SK-N-MC (cell line): Measurements from ENCODE around the gene TMEM250.

Source experiments
- DNase-seq: peaks from one replicate; pipeline ENCODE4 v3.0.0-alpha.2; 2011; ENCODE audit warnings: low read depth, low spot score
- H3K27ac ChIP-seq: fragments of 200-600 bp; sonication (generic); 2 replicates; pipeline ENCODE4 v1.5.1; 2016; ENCODE audit warnings: mixed run types
- H3K36me3 ChIP-seq: fragments of 200-600 bp; sonication (generic); 2 replicates; pipeline ENCODE4 v1.6.1; 2017; ENCODE audit warnings: antibody characterized with exemption, low read length, mixed read lengths; ENCODE audit not compliant: insufficient read depth
- H3K4me3 ChIP-seq: fragments of 200-600 bp; sonication (generic); 2 replicates; pipeline ENCODE4 v1.5.1; 2016
- H3K9ac ChIP-seq: fragments of 200-600 bp; sonication (generic); 2 replicates; pipeline ENCODE4 v1.8.0; 2017; ENCODE audit warnings: mixed run types, mixed read lengths; ENCODE audit not compliant: insufficient read length
- H3K9me3 ChIP-seq: fragments of 200-600 bp; sonication (generic); 2 replicates; pipeline ENCODE4 v1.6.1; 2017; ENCODE audit warnings: low read depth, mild to moderate bottlenecking, antibody characterized with exemption, low read length, moderate library complexity, mixed read lengths
- EZH2 ChIP-seq: fragments of 200-600 bp; sonication (generic); IDR thresholded peaks from one replicate; pipeline ENCODE4 v1.6.1; 2017; ENCODE audit warnings: antibody characterized with exemption
- FOXP2 ChIP-seq: optimal IDR thresholded peaks from 2 replicates; pipeline ENCODE3; 2011; ENCODE audit warnings: mild to moderate bottlenecking, moderate library complexity; ENCODE audit not compliant: insufficient read depth; ENCODE audit errors: extremely low read length, control extremely low read depth
- POLR2AphosphoS5 ChIP-seq: IDR thresholded peaks from 2 replicates; pipeline ENCODE4 v1.6.1; 2012; ENCODE audit warnings: mild to moderate bottlenecking, low read depth, low read length, borderline replicate concordance

TMEM250 gene

DNA sequence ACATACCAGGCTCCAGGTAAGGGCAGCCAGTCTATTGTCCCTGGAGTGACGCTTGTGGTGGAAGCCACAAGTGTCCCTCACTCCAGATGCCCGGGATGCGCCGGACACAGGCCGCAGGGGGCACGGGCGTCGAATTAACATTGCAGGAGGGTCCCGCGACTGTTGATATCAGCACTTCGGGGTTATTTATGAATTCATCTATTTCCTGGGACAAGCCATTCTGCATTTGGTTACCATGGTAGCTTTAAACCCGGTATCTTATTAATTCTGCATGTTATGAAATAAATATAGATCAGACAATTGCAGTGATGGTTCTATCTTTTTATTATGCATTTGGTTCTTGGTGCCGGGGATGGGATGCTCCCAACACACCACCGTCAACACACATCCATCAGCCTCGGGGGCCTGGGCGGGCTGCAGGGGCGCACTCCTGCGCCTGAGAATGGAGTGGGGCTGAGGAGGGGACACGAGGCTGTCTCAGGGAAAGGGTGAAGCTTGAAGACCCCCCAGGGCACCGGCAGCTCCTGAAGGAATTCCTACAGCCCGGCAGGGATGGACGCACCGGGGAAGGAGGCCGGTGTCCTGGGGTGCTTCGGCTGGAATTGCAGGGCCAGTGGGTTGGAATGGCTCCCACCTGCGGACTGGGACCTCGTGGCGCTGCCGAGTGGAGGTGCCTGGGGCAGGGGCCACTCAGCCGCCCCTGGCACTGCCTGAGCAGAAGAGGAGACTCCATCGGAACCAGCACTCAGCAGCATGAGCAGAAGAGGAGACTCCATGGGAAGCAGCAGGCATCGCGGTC lies 17.7 kb upstream of the TMEM250 start:
- DNase-seq, result no peak
- no peaks in the 10 kb centered on the region for H3K36me3 ChIP-seq
- H3K9ac ChIP-seq, result no peak overlapping the region
- H3K27ac ChIP-seq, result no peak overlapping the region
- no peak overlapping the region for H3K4me3 ChIP-seq
- no peak for TF ChIP-seq POLR2AphosphoS5
- no peak for TF ChIP-seq EZH2
- no peak for TF ChIP-seq FOXP2
- H3K9me3 ChIP-seq, result no peaks in the 10 kb centered on the region

- Histone ChIP-seq H3K9me3 (no peaks in the 10 kb centered on the region), H3K9ac (no peak overlapping the region), H3K36me3 (no peaks in the 10 kb centered on the region), H3K4me3 (no peak overlapping the region), H3K27ac (no peak overlapping the region)
- no peak for DNase-seq
- TF ChIP-seq EZH2 (no peak), POLR2AphosphoS5 (no peak), FOXP2 (no peak)
Observed at GRCh38 chr9:136135326-136136126, 16.9 kb upstream of the TMEM250 start.

DNA sequence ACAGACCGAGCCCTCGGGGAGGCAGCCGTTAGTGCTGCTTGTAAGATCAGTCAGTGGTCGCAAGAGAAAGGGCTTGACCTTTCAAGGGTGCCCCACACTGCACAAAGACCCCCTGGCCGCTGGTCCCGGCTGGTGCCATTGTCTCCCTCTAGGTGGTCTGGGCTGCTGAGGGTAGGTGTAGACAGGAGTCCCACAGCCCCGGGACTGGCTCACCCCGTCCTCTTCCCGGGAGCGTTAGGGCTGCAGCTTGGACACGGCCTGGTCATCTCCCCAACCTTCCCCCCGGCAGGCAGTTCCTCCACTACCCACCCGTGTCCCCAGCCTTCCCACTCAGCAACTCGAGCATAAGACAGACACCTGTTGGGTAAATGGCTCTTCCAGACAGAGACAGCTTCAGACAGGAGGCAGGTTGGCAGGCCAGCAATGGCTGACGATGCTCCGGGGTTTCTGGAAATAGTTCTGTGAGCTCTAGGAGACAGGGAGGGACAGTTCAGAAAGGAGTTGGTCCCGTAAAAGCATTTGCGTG lies 15.3 kb upstream of the TMEM250 start:
- TF ChIP-seq EZH2, result no peak
- no peak for TF ChIP-seq POLR2AphosphoS5
- no peak for TF ChIP-seq FOXP2
- peak overlapping the region; percentile 82 for H3K4me3 ChIP-seq
- H3K36me3 ChIP-seq, result no peaks in the 10 kb centered on the region
- H3K9ac ChIP-seq, result no peak overlapping the region
- DNase-seq, result no peak
- H3K9me3 ChIP-seq, result no peaks in the 10 kb centered on the region
- H3K27ac ChIP-seq, result no peak overlapping the region

DNA sequence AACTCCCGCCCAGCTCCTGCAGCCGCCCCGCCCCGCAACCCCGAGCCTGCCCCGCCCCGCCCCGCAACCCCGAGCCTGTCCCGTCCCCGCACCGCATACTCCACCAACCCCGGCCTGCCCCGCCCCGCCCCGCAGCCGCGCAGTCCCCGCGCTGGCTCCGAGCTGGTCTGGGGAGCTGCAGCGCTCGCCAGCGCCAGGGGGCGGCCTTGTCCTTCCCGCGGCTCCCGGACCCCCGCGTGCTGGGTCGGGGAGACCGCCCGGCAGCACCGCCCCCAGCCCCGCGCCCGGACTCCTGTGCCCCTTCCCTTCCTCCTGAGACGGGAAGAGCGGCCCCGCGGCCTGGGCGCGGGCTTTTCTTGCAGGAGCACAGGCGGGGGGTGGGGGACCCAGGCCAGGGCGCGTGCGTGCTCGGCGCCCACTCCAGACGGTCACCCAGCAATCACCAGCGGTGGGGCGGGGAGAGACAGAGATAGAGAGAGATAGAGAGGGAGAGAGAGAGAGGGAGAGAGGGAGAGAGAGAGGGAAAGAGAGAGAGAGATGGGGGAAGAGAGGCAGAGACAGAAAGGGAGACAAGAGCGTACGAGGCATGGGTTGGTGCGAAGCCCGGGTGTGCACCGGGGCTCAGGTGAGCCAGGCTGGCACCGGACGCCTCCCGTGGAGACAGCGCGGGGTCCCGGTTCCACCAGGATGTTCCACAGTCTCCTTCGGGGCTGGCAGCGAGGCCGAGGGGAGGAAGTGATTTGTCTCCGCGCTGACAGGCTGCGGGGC lies 14.7 kb upstream of the TMEM250 start:
- DNase-seq, result no peak
- H3K4me3 ChIP-seq, result peak overlapping the region; percentile 82
- TF ChIP-seq POLR2AphosphoS5, result no peak
- TF ChIP-seq EZH2, result no peak
- TF ChIP-seq FOXP2, result no peak
- no peak overlapping the region for H3K9ac ChIP-seq
- H3K36me3 ChIP-seq, result no peaks in the 10 kb centered on the region
- no peak overlapping the region for H3K27ac ChIP-seq
- no peaks in the 10 kb centered on the region for H3K9me3 ChIP-seq

DNA sequence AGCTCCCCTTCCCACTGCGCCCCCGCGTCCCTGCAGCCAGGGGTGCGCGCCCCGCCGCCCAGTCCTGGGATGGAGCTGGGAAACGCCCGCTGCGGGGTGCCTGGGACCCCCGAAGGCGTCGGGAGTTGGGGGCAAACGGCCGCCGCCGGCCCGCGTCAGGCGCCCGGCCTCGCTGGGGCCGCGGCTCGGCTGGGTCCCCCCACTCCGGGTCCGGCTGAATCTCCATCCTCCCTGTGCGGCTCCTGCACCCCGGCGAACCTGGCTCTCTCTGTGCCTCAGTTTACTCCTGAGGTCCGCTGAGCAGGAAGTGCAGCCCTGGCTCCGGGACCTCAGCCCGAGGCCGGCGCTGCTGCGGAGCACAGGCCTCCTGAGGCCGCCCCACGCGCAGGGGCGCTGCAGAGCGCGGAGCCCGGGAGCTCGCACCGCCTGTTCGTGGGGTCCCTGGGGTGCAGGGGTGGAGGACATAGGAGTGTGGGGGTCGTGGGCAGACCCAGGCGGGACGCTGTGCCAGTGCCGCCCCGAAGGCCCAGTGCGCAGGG lies 13.9 kb upstream of the TMEM250 start:
- no peaks in the 10 kb centered on the region for H3K9me3 ChIP-seq
- no peaks in the 10 kb centered on the region for H3K36me3 ChIP-seq
- no peak overlapping the region for H3K27ac ChIP-seq
- H3K4me3 ChIP-seq, result no peak overlapping the region
- TF ChIP-seq FOXP2 (no peak), EZH2 (no peak), POLR2AphosphoS5 (no peak)
- no peak for DNase-seq
- H3K9ac ChIP-seq, result no peak overlapping the region

- H3K4me3 ChIP-seq, result no peak overlapping the region
- no peaks in the 10 kb centered on the region for H3K9me3 ChIP-seq
- TF ChIP-seq FOXP2 (no peak), POLR2AphosphoS5 (no peak), EZH2 (no peak)
- H3K36me3 ChIP-seq, result no peaks in the 10 kb centered on the region
- DNase-seq, result no peak
- no peak overlapping the region for H3K9ac ChIP-seq
- H3K27ac ChIP-seq, result no peak overlapping the region
Observed at GRCh38 chr9:136131629-136132511, 13.2 kb upstream of the TMEM250 start.

- no peak for TF ChIP-seq EZH2
- no peak overlapping the region for H3K9ac ChIP-seq
- no peak for DNase-seq
- H3K36me3 ChIP-seq, result no peaks in the 10 kb centered on the region
- no peak overlapping the region for H3K27ac ChIP-seq
- no peaks in the 10 kb centered on the region for H3K9me3 ChIP-seq
- no peak overlapping the region for H3K4me3 ChIP-seq
Observed at GRCh38 chr9:136129176-136129575, 10.5 kb upstream of the TMEM250 start.
